ENCODE results near the gene NKAIN2. TPM values are rescaled to one million over a fixed set of nuclear protein-coding genes. Genes with fewer than 3 reads are reported as not detected.
"Not testable (repeated sequence)": the region's sequence is repeated elsewhere in the genome, so short reads cannot be mapped to it uniquely, and the experiment has no call there.

NKAIN2 gene
- total RNA-seq, 2 donors from 2014 or later = not detected

GRCh38 chr6:124356811-124357210, 553.1 kb downstream of the NKAIN2 start:
- Mint-ChIP-seq H3K4me3 (no peak overlapping the region), H3K27ac (no peak overlapping the region), H3K4me1 (no peaks in the 10 kb centered on the region), H3K27me3 (no peaks in the 10 kb centered on the region), H3K9me3 (peaks cover 4% of the 10 kb centered on the region), H3K36me3 (ENCODE audit: low read depth) (no peaks in the 10 kb centered on the region)
- ATAC-seq (replicated peaks) = no peak

- no peaks in the 10 kb centered on the region for H3K4me1 Mint-ChIP-seq
- H3K36me3 Mint-ChIP-seq (ENCODE audit: low read depth) = no peaks in the 10 kb centered on the region
Measured at GRCh38 chr6:124368131-124368530, 564.5 kb downstream of the NKAIN2 start.

GRCh38 chr6:124371974-124372475, 568.4 kb downstream of the NKAIN2 start:
- peaks cover 6% of the 10 kb centered on the region for H3K9me3 Mint-ChIP-seq

More at GRCh38 chr6:124368131-124368530, 564.5 kb downstream of the NKAIN2 start:
- Mint-ChIP-seq H3K9me3 (peaks cover 8% of the 10 kb centered on the region), H3K4me3 (no peak overlapping the region), H3K27ac (no peak overlapping the region), H3K27me3 (no peaks in the 10 kb centered on the region)
- no peak for ATAC-seq (replicated peaks)

GRCh38 chr6:124373386-124373785, 569.7 kb downstream of the NKAIN2 start:
- Mint-ChIP-seq H3K9me3 (peaks cover 10% of the 10 kb centered on the region), H3K36me3 (ENCODE audit: low read depth) (no peaks in the 10 kb centered on the region), H3K4me1 (no peaks in the 10 kb centered on the region), H3K27ac (no peak overlapping the region), H3K4me3 (no peak overlapping the region), H3K27me3 (no peaks in the 10 kb centered on the region)
- no peak for ATAC-seq (replicated peaks)

More at GRCh38 chr6:124371974-124372475, 568.4 kb downstream of the NKAIN2 start:
- no peak for ATAC-seq (replicated peaks)
- Mint-ChIP-seq H3K4me1 (no peaks in the 10 kb centered on the region), H3K4me3 (no peak overlapping the region), H3K36me3 (ENCODE audit: low read depth) (no peaks in the 10 kb centered on the region), H3K27ac (no peak overlapping the region), H3K27me3 (no peaks in the 10 kb centered on the region)

GRCh38 chr6:124389127-124389526, 585.5 kb downstream of the NKAIN2 start:
- Mint-ChIP-seq H3K4me1 (no peaks in the 10 kb centered on the region), H3K36me3 (ENCODE audit: low read depth) (no peaks in the 10 kb centered on the region), H3K27ac (no peak overlapping the region), H3K27me3 (no peaks in the 10 kb centered on the region), H3K9me3 (peaks cover 12% of the 10 kb centered on the region), H3K4me3 (no peak overlapping the region)
- ATAC-seq (replicated peaks) = no peak

- ATAC-seq (replicated peaks) = no peak
- H3K36me3 Mint-ChIP-seq (ENCODE audit: low read depth) = no peaks in the 10 kb centered on the region
- no peak overlapping the region for H3K4me3 Mint-ChIP-seq
Measured at GRCh38 chr6:124393536-124393935, 589.9 kb downstream of the NKAIN2 start.

GRCh38 chr6:124396361-124396760, 592.7 kb downstream of the NKAIN2 start:
- no peaks in the 10 kb centered on the region for H3K4me1 Mint-ChIP-seq
- H3K27me3 Mint-ChIP-seq = no peaks in the 10 kb centered on the region
- H3K9me3 Mint-ChIP-seq = peaks cover 4% of the 10 kb centered on the region
- H3K36me3 Mint-ChIP-seq (ENCODE audit: low read depth) = no peaks in the 10 kb centered on the region
- no peak for ATAC-seq (replicated peaks)
- no peak overlapping the region for H3K27ac Mint-ChIP-seq
- H3K4me3 Mint-ChIP-seq = no peak overlapping the region

More at GRCh38 chr6:124393536-124393935, 589.9 kb downstream of the NKAIN2 start:
- H3K9me3 Mint-ChIP-seq = peaks cover 12% of the 10 kb centered on the region
- no peak overlapping the region for H3K27ac Mint-ChIP-seq
- no peaks in the 10 kb centered on the region for H3K4me1 Mint-ChIP-seq
- no peaks in the 10 kb centered on the region for H3K27me3 Mint-ChIP-seq

GRCh38 chr6:124400261-124400999, 596.8 kb downstream of the NKAIN2 start:
- no peaks in the 10 kb centered on the region for H3K9me3 Mint-ChIP-seq
- no peak overlapping the region for H3K4me3 Mint-ChIP-seq
- no peak for ATAC-seq (replicated peaks)
- no peaks in the 10 kb centered on the region for H3K27me3 Mint-ChIP-seq
- H3K36me3 Mint-ChIP-seq (ENCODE audit: low read depth) = no peaks in the 10 kb centered on the region
- H3K4me1 Mint-ChIP-seq = no peaks in the 10 kb centered on the region
- H3K27ac Mint-ChIP-seq = no peak overlapping the region

GRCh38 chr6:124410425-124410824, 606.8 kb downstream of the NKAIN2 start:
- not testable (repeated sequence) for H3K27me3 Mint-ChIP-seq; H3K27ac Mint-ChIP-seq; H3K36me3 Mint-ChIP-seq (ENCODE audit: low read depth); H3K4me1 Mint-ChIP-seq; H3K9me3 Mint-ChIP-seq; ATAC-seq (replicated peaks); H3K4me3 Mint-ChIP-seq

- H3K36me3 Mint-ChIP-seq (ENCODE audit: low read depth); H3K9me3 Mint-ChIP-seq; H3K27ac Mint-ChIP-seq; ATAC-seq (replicated peaks); H3K4me1 Mint-ChIP-seq; H3K27me3 Mint-ChIP-seq; H3K4me3 Mint-ChIP-seq: not testable (repeated sequence)
Measured at GRCh38 chr6:124412657-124413056, 609.0 kb downstream of the NKAIN2 start.

GRCh38 chr6:124420116-124420840, 616.6 kb downstream of the NKAIN2 start:
- no peak overlapping the region for H3K27ac Mint-ChIP-seq
- no peaks in the 10 kb centered on the region for H3K27me3 Mint-ChIP-seq
- no peak for ATAC-seq (replicated peaks)
- no peaks in the 10 kb centered on the region for H3K9me3 Mint-ChIP-seq
- H3K4me3 Mint-ChIP-seq = no peak overlapping the region
- no peaks in the 10 kb centered on the region for H3K36me3 Mint-ChIP-seq (ENCODE audit: low read depth)
- no peaks in the 10 kb centered on the region for H3K4me1 Mint-ChIP-seq

- Mint-ChIP-seq H3K27ac (no peak overlapping the region), H3K4me3 (no peak overlapping the region), H3K4me1 (no peaks in the 10 kb centered on the region), H3K27me3 (no peaks in the 10 kb centered on the region), H3K36me3 (ENCODE audit: low read depth) (no peaks in the 10 kb centered on the region), H3K9me3 (no peaks in the 10 kb centered on the region)
- no peak for ATAC-seq (replicated peaks)
Measured at GRCh38 chr6:124423621-124424020, 620.0 kb downstream of the NKAIN2 start.

GRCh38 chr6:124430740-124431318, 627.2 kb downstream of the NKAIN2 start:
- peaks cover 5% of the 10 kb centered on the region for H3K9me3 Mint-ChIP-seq
- no peak overlapping the region for H3K4me3 Mint-ChIP-seq
- no peaks in the 10 kb centered on the region for H3K36me3 Mint-ChIP-seq (ENCODE audit: low read depth)
- ATAC-seq (replicated peaks) = no peak
- no peaks in the 10 kb centered on the region for H3K4me1 Mint-ChIP-seq
- H3K27me3 Mint-ChIP-seq = no peaks in the 10 kb centered on the region
- no peak overlapping the region for H3K27ac Mint-ChIP-seq

- Mint-ChIP-seq H3K9me3 (peaks cover 5% of the 10 kb centered on the region), H3K36me3 (ENCODE audit: low read depth) (no peaks in the 10 kb centered on the region), H3K27me3 (no peaks in the 10 kb centered on the region), H3K4me3 (no peak overlapping the region), H3K4me1 (no peaks in the 10 kb centered on the region), H3K27ac (no peak overlapping the region)
- no peak for ATAC-seq (replicated peaks)
Measured at GRCh38 chr6:124432620-124433019, 629.0 kb downstream of the NKAIN2 start.

Measured in activated T-helper 17 cell treated with anti-CD3 and anti-CD28 coated beads, Interleukin-2, amount 50 U/mL, for 72 hours (primary cell).